ENCODE data around the gene NT5C1B.
"Not testable (repeated sequence)": the region's sequence is repeated elsewhere in the genome, so short reads cannot be mapped to it uniquely, and the experiment has no call there.

The NT5C1B gene

DNA sequence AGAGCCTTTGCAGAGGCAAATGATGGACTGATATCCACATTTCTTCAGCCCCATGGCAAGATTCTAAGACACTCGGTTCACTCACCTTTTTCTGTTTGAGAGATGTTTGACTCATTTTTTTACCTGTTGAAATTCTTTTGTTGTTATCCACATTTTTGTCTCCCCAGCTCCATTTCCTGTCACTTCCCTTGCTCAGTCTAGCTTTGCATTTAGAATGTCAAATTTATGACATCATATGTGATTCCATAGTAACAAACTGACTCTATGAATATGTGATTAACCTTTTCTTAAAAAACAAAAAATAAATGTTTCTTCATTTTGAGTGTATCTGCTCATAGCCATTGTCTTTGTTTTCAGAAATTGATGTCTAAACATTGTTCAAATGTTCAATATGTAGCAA lies at the start of gene NT5C1B:
Gene NT5C1B, minus strand, starts transcription at position 216 of the 400 bp plus-strand sequence. Its CDS starts 101 bp downstream, at position 115.
- no peak for DNase-seq (ENCODE audit: low spot score)

DNA sequence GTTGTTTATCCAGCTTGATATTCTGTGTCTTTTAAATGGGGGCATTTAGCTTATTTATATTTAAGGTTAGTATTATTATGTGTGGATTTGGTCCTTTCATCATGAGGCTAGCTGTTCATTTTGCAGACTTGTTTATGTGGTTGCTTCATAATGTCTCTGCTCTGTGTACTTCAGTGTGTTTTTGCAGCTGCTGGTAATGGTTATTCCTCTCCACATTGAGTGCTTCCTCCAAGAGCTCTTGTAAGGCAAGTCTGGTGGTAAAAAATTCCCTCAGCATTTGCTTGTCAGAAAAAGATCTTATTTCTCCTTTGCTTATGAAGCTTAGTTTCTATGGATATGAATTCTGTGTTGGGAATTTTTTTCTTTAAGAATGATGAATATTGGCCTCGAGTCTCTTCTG lies 47.8 kb upstream of the NT5C1B start:
- DNase-seq (ENCODE audit: low spot score): no peak

DNA sequence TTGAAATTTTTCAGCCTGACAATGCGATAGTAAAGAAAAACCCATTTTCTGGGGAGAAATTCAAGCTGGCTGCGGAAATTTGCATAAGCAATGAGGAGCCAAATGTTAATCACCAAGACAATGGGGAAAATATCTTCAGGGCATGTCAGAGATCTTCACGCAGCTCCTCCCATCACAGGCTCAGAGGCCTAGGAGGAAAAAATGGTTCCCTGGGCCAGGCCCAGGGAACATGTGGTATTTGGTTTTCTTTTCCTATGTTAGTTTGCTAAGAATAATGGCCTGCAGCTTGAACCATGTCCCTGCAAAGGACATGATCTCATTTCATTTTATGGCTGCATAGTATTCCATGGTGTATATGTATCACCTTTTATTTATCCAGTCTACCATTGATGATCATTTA lies 43.3 kb upstream of the NT5C1B start:
- DNase-seq (ENCODE audit: low spot score): not testable (repeated sequence)

DNA sequence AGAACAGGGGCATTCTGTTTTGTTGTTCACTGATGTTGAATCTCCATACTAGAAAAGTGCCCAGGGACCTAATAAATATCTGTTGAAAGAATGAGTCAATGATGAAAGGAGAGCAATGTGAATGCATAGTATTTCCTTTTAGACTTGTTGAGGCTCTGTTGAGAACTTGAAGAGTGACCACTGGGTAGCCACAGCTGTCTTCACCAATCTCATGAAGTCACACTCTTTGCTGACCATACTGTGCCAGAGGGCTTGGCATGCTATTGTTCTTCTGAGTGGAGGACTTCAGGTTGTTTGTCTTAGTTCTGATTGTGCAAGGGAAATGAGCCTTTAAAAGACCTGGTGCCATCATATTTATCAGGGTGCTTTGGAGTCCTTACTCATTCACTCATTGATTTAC lies 41.6 kb upstream of the NT5C1B start:
- no peak for DNase-seq (ENCODE audit: low spot score)

DNA sequence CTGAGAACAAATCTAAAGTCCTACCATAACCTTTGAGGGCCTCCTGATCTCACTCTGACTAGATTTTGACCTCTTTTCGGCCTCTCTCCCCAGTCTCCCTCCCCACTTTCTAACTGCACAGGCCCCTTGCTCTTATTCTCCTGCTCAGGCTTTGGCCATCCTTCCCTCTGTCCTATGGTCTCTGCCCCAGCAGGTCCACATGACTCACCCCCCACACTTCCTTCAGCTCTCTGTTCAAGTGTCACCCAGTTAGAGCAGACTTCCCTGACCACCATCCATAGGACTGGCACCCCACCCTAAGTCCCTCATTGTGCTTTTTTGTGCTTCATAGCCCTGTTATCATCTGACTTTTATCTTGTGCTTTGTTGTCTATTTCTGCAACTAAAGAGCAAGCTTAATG lies 41.2 kb upstream of the NT5C1B start:
- no peak for DNase-seq (ENCODE audit: low spot score)

DNA sequence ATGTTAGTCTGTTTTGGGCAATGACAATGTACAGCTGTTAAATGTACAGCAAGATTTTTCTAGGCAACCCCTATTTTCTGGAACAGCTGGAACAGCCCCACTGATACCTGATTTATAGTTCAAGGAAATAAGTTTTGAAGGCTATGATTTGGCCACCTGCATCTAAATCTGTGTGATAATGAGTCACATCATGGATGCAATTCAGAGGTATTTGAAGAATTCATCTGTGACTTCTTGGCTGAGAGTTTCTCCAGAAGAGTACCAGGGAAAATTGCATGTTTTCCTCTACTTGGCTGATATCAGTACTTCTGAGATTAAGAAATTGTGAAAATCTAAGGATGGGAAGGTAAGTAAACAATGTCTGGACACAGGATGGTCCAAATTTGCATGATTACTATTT lies 40.7 kb upstream of the NT5C1B start:
- DNase-seq (ENCODE audit: low spot score): peak; percentile 18

DNA sequence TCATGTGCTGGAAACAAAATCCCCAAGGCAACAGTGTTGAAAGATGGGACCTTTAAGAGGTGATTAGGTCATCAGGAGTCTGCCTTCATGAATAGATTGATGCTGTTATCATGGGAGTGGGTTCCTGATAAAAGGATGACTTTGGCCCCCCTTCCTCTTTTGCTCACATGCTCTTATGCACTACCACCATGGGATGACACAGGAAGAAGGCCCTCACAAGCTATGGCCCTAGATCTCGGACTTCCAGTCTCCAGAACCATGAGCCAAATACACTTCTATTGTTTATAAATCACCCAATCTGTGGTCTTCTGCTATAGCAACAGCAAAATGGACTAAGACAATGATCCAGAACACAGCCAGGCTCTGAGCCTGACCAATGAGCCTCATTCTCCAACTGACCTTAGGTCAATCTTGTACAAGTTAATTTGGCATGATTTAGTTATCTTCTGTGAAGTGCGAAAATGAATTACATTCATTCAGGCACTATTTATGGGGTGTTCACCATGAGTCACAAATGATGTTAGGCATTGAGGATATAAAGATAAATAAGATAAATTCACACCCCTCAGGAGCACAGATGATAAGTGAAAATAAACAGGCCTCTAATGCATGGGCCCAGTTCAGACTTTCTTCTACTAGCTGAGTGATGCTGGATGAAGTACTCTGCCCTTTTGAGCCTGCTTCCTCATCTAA lies 37.7 kb upstream of the NT5C1B start:
- no peak for DNase-seq (ENCODE audit: low spot score)

DNA sequence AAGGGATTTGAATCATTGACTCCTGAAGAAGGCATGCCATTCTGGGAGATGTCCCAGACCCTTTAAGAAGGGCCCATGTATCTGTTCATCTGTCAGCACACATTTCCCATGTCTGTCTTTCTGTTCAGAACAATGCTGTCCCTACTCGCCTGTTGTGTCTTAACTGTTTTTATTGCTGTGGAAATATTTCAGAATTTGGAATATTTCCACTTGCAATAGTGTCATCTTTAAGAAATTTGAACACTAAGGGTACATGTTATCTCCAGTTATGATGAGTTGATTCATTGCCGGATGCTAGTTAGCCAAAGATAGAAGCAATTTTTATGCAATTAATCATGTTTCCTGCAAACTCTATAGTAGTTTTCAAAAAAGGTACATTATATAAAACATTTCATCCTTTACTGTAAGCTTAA lies 36.9 kb upstream of the NT5C1B start:
- no peak for DNase-seq (ENCODE audit: low spot score)

DNA sequence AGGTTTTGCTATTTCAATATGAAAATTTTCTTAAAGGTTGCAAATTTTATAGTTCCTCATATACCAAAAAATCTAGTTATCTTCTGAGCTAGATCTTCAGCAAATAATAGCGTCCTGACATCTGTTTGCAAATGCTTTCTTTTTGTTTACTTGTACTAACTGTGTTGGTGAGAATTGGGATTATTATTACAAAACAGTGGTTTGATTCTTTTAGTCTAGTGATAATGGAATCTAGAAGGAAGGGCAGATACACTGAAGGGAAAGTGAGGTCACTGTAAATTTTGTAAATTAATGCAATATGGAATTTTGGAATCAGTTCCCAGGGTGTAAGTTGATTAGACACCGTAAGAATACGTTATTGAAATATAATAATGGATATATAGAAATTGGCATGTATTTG lies 36.2 kb upstream of the NT5C1B start:
- no peak for DNase-seq (ENCODE audit: low spot score)

DNA sequence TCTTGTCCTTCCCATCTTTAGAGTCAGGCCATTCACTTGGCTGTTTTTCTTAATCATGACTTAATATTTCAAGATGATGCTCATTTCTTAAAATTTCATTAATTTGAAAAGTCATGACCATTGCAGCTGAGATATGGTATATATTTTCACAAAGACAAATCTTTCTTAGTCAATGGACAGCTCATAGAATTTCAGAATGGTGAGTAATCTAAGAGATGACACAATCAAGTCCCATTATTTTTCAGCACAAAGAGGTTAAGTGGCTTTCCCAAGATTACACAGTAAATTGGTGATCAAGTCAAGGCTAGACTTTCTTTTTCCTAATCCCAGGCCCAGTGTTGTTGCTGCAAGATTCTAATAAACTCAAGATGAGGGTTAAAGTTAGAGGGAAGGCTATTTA lies 34.4 kb upstream of the NT5C1B start:
- DNase-seq (ENCODE audit: low spot score): no peak

DNA sequence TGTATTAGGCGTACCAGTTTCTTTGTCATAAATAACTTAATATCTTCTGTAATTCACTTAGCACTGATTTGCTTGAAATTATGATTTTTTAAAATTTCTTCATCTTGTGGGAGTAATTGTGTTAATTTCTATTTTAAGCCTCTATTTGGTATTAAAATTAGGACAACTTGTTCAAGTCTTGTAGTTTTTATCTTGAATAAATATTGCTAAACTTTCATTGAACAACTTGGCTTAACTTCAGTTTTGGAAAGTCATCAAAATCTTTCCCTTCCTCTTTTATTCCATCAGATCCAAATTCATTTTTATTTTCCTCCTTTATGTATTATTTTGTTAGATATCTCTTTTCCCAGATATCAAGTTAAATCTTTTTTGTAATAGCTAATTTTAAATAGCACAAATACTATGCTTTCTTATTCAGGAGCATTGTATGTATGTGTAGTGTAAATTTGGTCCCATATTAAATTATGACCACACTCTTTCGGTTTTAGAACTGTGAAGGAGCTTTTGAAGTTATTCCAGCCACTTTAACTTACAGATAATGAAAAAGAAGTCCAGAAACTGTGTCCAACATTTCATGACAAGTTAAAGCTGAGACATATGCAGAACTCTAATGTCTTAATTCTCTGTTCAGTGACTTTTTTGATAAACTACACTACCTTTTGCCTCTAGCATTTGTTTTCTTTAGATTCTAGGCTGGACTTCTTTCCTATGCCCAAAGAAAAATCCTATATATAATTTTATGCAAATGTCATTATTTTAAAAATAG lies 31.7 kb upstream of the NT5C1B start:
- DNase-seq (ENCODE audit: low spot score): no peak

DNA sequence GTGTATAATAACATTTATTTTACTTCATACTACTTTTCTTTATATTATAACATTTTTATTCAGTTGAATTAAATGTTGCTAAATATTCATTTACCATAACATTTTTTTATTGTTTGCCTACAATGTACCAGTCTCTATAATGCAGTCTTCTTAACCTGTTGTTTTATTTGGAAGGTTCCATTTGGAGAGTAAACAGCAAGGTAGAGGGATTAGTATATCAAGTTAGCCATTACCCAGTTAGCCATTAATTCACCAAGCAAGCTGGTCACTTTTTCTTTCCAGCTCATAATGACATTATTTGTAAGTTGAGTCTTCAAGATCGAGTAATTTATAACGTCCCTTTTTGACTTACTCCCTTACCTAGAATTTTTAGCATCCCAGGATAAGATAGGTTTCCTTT lies 29.7 kb upstream of the NT5C1B start:
- no peak for DNase-seq (ENCODE audit: low spot score)

DNA sequence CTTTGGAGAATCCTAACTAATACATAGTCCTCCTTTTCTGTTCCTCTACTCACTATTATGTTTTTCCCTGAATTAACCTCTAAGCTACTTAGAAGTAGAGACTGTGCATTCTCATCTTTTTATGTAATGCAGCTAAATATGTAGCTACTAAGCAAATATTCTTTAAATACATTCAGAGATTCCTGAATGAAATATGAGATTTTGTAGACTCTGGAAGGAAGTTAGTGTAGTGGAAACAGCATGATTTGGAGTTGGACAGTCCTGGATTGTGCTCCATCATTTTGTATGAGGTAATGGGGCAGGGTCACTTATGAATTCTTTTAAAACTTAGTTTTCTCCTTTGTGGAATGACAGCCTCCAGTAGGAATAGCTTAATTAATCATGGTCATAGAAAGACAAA lies 24.7 kb upstream of the NT5C1B start:
- DNase-seq (ENCODE audit: low spot score): no peak

DNA sequence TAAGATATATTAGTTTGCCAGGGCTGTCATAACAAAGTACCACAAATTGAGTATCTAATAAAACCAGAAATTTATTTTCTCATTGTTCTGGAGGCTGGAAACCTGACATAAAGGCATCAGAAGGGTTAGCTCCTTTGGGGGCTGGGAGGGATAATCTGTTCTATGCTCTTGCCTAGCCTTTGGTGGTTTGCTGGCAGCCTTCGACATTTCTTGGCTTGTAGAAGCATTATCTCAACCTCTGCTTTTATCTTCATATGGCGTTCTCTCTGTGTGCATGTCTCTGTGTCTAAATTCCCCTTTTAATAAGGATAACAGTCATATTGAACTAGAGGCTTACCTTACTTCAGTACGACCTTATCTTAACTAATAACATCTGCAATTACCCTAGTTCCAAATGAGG lies 22.8 kb upstream of the NT5C1B start:
- DNase-seq (ENCODE audit: low spot score): no peak

DNA sequence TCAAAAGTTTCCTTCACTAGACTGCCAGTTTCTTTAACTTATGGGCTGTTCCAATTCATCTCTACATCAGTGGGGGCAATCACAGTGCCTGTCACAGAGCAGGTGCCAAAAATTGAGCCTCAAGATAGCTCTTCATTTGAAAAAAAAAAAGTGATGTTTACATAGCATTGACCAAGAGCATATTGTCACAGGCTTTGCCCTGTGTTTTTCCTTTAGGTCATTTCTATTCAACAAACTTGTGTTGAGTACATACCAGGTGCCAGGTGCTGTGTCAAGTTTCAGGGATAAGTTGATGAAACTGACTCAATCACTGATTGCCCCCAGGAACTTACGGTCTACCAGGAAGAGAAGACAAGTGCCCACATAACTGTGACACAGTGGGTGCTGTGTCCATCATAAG lies 22.2 kb upstream of the NT5C1B start:
- no peak for DNase-seq (ENCODE audit: low spot score)

DNA sequence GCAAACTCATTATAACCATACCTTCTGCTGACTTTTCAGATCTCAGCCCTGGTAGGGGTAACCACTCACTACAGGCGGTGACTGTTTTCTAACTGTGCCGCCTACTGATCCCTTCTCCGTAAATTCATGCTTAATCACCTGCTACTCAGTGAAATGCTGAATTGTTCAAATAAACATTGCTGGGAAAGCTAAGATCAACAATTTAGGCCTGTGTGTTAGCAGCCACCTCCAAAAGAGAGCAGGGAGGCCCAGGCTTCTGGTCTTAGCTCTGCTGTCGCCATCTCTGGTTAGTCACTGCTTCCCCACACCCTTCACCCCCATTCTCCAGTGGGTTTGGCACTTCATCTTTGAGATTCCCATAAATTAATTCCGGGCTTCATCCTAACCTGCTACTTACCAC lies 21.8 kb upstream of the NT5C1B start:
- no peak for DNase-seq (ENCODE audit: low spot score)

DNA sequence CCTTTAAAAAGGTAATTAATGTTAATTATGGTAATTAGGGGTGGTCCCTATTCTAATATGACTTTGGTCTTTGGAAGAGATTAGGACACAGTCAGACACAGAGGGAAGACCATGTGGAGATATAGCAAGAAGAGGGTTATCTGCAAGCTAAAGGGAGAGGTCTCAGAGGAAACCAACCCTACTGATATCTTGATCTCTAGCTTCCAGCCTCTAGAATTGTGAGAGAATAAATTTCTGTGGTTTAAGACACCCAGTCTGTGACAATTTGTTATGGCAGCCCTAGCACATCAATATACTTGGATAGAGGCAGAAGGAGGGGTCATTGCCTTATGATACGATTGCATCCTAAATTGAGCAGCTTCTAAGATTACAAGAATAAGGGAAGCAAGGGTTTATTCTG lies 21.3 kb upstream of the NT5C1B start:
- no peak for DNase-seq (ENCODE audit: low spot score)

DNA sequence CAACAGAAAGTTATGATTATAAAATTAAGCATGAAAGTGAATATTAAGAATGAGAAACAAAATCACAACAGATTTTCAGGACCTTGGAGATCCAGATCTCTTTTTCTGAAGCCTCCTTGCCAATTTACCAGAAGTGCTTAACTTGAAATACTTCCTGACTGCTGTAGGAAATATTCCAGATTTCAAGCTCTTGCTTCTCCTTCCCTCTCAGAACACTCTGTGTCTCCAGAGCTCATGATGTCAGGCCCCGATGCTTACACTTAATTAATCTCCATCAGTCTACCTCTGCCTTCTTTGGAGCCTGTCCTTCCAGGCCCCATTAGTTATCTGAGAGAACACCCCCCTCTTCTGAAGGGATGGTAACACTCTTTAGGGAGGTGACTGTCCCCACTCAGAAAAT lies 20.7 kb upstream of the NT5C1B start:
- no peak for DNase-seq (ENCODE audit: low spot score)

DNA sequence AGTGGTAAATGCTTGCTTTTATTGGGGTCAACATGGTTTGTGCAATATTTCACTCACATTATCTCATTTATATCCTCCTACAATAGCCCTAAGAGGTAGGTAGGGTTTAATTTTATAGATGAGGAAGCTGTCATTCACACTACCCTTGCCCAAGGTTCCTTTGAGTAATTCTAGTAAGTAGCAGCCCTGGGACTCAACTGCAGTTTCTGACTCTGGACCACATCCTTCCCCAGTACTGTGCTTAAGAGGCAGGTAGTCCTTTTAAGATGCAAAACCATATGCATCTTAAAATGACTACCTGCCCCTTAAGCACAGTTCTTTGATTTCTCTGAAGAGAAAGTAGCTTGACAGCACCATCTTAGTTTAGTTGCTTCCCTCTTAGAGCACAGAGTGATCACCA lies 15.7 kb upstream of the NT5C1B start:
- no peak for DNase-seq (ENCODE audit: low spot score)

DNA sequence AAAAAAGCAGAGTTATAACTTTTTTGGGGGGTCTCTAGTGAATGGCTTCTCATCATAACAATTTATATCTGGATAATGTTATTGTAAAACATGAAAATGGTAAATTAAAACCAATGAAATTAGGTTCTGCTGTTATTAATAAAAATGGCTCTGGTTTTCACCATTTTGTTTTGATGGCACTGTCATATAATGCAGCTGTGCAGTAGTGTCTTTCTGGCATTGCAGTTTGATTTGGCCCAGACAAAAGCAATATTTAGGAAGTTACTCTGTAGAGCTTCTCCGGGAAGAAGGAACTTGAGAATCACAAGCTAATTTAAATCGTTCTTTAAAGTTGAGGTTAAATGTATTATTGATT lies 15.1 kb upstream of the NT5C1B start:
- DNase-seq (ENCODE audit: low spot score): no peak

DNA sequence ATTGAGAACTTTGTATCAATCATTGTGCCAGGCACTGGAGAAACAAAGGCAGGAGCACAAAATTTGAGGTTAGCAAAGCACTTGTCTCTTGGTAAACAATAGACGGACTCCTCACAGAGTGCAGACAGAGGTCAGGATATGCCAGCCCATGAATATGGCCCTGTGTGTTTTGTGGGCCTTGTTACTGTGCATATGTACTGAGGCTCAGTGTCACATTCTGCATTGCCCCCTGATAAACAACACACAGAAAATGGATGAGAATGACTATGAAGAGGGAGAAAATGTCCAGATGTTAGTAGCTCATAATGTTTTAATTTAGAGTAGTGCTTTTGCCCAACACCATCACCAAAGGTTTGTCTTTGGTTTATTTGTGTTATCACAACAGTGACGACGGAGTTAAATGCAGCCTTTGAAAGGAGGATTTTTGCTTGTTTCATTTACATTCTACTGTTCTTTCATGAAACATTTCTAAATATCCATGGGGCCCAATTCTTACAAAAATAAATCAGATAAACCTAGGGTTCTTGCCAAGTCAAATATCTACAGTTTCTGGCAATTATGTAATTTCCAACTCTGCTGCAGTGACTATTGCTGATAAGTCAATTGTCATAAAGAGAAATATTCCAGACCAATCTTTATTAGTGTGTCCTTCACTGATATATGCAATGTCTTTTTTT lies 14.6 kb upstream of the NT5C1B start:
- DNase-seq (ENCODE audit: low spot score): no peak

DNA sequence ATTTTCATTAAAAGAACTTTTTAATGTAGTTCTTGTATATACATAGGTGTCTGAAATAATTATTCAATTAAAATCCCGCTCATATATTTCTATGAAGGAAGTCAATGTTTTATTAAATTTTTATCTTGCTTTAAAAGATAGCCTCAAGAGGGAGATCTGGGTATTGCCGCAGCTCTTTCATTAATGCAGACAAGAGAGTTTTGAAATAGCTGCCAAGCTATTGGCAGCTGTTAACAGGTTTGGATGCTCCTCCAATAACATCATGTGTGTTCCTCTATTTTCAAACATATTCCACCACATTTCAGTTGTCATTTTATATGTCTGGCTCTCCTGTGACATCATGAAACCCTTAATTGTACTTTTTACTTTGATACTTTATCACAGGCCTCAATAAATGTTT lies 12.9 kb upstream of the NT5C1B start:
- DNase-seq (ENCODE audit: low spot score): no peak

DNA sequence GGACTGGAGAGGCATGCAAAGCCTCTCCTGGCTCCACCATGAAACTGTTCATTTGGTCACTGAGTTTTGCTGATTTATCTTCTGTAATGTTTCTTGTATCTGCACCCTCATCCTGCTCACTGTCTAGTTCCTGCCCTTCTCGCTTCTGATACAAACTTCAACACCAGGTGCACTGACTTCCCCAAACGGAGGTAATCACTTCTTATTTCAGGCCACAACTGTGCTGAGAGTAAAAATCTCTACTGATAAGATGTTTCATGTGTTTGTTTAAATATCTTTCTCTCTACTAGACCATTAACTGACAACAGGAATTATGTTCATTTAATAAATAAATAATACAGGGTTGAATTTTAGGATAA lies 10.9 kb upstream of the NT5C1B start:
- DNase-seq (ENCODE audit: low spot score): no peak
